GM18870 (cell line): ENCODE measurements around the gene AKT3.

ENCODE experiments used
- ATAC-seq: cut with Tn5 transposase; IDR thresholded peaks from one replicate; pipeline ENCODE4 v1.9.1; 2021; ENCODE audit warnings: moderate library complexity; ENCODE audit not compliant: unreplicated experiment

Gene AKT3

GRCh38 chr1:243493156-243494129 lies 356.6 kb downstream of the AKT3 start:
- ATAC-seq = no peak

- no peak for ATAC-seq
Observed at GRCh38 chr1:243490748-243491686, 359.0 kb downstream of the AKT3 start.

GRCh38 chr1:243489681-243490546 lies 360.1 kb downstream of the AKT3 start:
- no peak for ATAC-seq

GRCh38 chr1:243489158-243489527 lies 360.9 kb downstream of the AKT3 start:
- no peak for ATAC-seq

- no peak for ATAC-seq
Observed at GRCh38 chr1:243488459-243489157, 361.4 kb downstream of the AKT3 start.

GRCh38 chr1:243487649-243488227 lies 362.3 kb downstream of the AKT3 start:
- no peak for ATAC-seq

GRCh38 chr1:243487036-243487648 lies 362.9 kb downstream of the AKT3 start:
- no peak for ATAC-seq

GRCh38 chr1:243483952-243484351 lies 366.1 kb downstream of the AKT3 start:
- ATAC-seq = no peak

GRCh38 chr1:243483071-243483771 lies 366.8 kb downstream of the AKT3 start:
- no peak for ATAC-seq

GRCh38 chr1:243482141-243483022 lies 367.7 kb downstream of the AKT3 start:
- ATAC-seq = no peak

GRCh38 chr1:243481101-243481500 lies 368.9 kb downstream of the AKT3 start:
- ATAC-seq = no peak

- ATAC-seq = no peak
Observed at GRCh38 chr1:243477731-243478290, 372.2 kb downstream of the AKT3 start.

- ATAC-seq = no peak
Observed at GRCh38 chr1:243475966-243476365, 374.1 kb downstream of the AKT3 start.

- ATAC-seq = no peak
Observed at GRCh38 chr1:243474906-243475305, 375.1 kb downstream of the AKT3 start.

GRCh38 chr1:243474136-243474881 lies 375.7 kb downstream of the AKT3 start:
- ATAC-seq = no peak
